8988T (cell line): ENCODE measurements around the gene ALDOA.
A peak's percentile ranks its signal among the peaks of the same experiment; 100 is the strongest.
"Not testable (repeated sequence)": the region's sequence is repeated elsewhere in the genome, so short reads cannot be mapped to it uniquely, and the experiment has no call there.

ENCODE experiments used
- DNase-seq: peaks from one replicate; pipeline ENCODE4 v3.0.0; 2011

Gene ALDOA

GRCh38 chr16:30065102-30065942 lies at the start of gene ALDOA:
ALDOA (plus strand) TSS chr16:30065760; CDS start chr16:30066898, 1,138 bp downstream.
- peak; percentile 65 for DNase-seq

- no peak for DNase-seq
Measured at GRCh38 chr16:30016555-30017276, 48.8 kb upstream of the ALDOA start.

GRCh38 chr16:30017277-30017656 lies 48.3 kb upstream of the ALDOA start:
- DNase-seq: no peak

- DNase-seq: not testable (repeated sequence)
Measured at GRCh38 chr16:30017937-30018336, 47.6 kb upstream of the ALDOA start.

- DNase-seq: no peak
Measured at GRCh38 chr16:30018731-30019158, 46.8 kb upstream of the ALDOA start.

GRCh38 chr16:30022887-30023286 lies 42.7 kb upstream of the ALDOA start, which contains the start of gene C16orf92:
C16orf92 (plus strand) TSS chr16:30023198; CDS start chr16:30023341, 143 bp downstream.
- peak; percentile 2 for DNase-seq

- DNase-seq: no peak
Measured at GRCh38 chr16:30023586-30023985, 42.0 kb upstream of the ALDOA start.

GRCh38 chr16:30024451-30024850 lies 41.1 kb upstream of the ALDOA start:
- DNase-seq: no peak

- DNase-seq: no peak
Measured at GRCh38 chr16:30025156-30025555, 40.4 kb upstream of the ALDOA start.

GRCh38 chr16:30025574-30025973 lies 40.0 kb upstream of the ALDOA start:
- no peak for DNase-seq

- no peak for DNase-seq
Measured at GRCh38 chr16:30026449-30026848, 39.1 kb upstream of the ALDOA start.

- peak; percentile 4 for DNase-seq
Measured at GRCh38 chr16:30027588-30028437, 37.7 kb upstream of the ALDOA start.

- peak; percentile 4 for DNase-seq
Measured at GRCh38 chr16:30028438-30029076, 37.0 kb upstream of the ALDOA start.

- DNase-seq: no peak
Measured at GRCh38 chr16:30030011-30030685, 35.4 kb upstream of the ALDOA start.

- no peak for DNase-seq
Measured at GRCh38 chr16:30030841-30031413, 34.6 kb upstream of the ALDOA start, which contains the start of gene TLCD3B. TLCD3B (minus strand) TSS chr16:30031271; CDS start chr16:30030527, 744 bp downstream.

- no peak for DNase-seq
Measured at GRCh38 chr16:30031477-30031918, 34.1 kb upstream of the ALDOA start.

GRCh38 chr16:30032083-30032819 lies 33.3 kb upstream of the ALDOA start:
- DNase-seq: peak; percentile 27

- DNase-seq: no peak
Measured at GRCh38 chr16:30033270-30033669, 32.3 kb upstream of the ALDOA start.

- no peak for DNase-seq
Measured at GRCh38 chr16:30040221-30040620, 25.3 kb upstream of the ALDOA start.

- not testable (repeated sequence) for DNase-seq
Measured at GRCh38 chr16:30040690-30041089, 24.9 kb upstream of the ALDOA start.

- no peak for DNase-seq
Measured at GRCh38 chr16:30041841-30042240, 23.7 kb upstream of the ALDOA start.
